HG03457 (cell line): Measurements from ENCODE around the gene SCFD2.

ENCODE experiments used
- ATAC-seq: cut with Tn5 transposase; IDR thresholded peaks from one replicate; pipeline ENCODE4 v1.9.1; 2021; ENCODE audit warnings: moderate number of reproducible peaks; ENCODE audit not compliant: unreplicated experiment

Gene SCFD2

GRCh38 chr4:52868133-52868532 lies 497.7 kb downstream of the SCFD2 start:
- ATAC-seq = no peak

- ATAC-seq = no peak
These were observed 498.7 kb downstream of the SCFD2 start for GRCh38 chr4:52867163-52867562.

GRCh38 chr4:52866734-52867133 lies 499.1 kb downstream of the SCFD2 start:
- ATAC-seq = no peak

- no peak for ATAC-seq
These were observed 500.6 kb downstream of the SCFD2 start for GRCh38 chr4:52865300-52865699.

GRCh38 chr4:52864793-52865192 lies 501.1 kb downstream of the SCFD2 start:
- ATAC-seq = no peak

GRCh38 chr4:52863324-52863723 lies 502.5 kb downstream of the SCFD2 start:
- ATAC-seq = no peak

GRCh38 chr4:52862639-52863161 lies 503.2 kb downstream of the SCFD2 start:
- no peak for ATAC-seq

GRCh38 chr4:52861879-52862616 lies 503.8 kb downstream of the SCFD2 start, which contains the start of gene RASL11B:
Gene RASL11B (plus strand): TSS chr4:52862317. CDS start chr4:52862508, 191 bp downstream.
- peak; percentile 100 for ATAC-seq

- no peak for ATAC-seq
These were observed 504.6 kb downstream of the SCFD2 start for GRCh38 chr4:52861171-52861823.

GRCh38 chr4:52860361-52860760 lies 505.5 kb downstream of the SCFD2 start:
- ATAC-seq = no peak

- ATAC-seq = no peak
These were observed 509.1 kb downstream of the SCFD2 start for GRCh38 chr4:52856801-52857200.

- no peak for ATAC-seq
These were observed 512.5 kb downstream of the SCFD2 start for GRCh38 chr4:52853351-52853750.

- ATAC-seq = no peak
These were observed 513.1 kb downstream of the SCFD2 start for GRCh38 chr4:52852711-52853110.

- ATAC-seq = no peak
These were observed 513.8 kb downstream of the SCFD2 start for GRCh38 chr4:52852041-52852440.

GRCh38 chr4:52850406-52851124 lies 515.3 kb downstream of the SCFD2 start:
- ATAC-seq = no peak

GRCh38 chr4:52848254-52848653 lies 517.6 kb downstream of the SCFD2 start:
- no peak for ATAC-seq

GRCh38 chr4:52846502-52846901 lies 519.4 kb downstream of the SCFD2 start:
- ATAC-seq = no peak

GRCh38 chr4:52844596-52844995 lies 521.3 kb downstream of the SCFD2 start:
- ATAC-seq = no peak

- no peak for ATAC-seq
These were observed 521.9 kb downstream of the SCFD2 start for GRCh38 chr4:52843958-52844357.

GRCh38 chr4:52843351-52843750 lies 522.5 kb downstream of the SCFD2 start:
- ATAC-seq = no peak

- ATAC-seq = no peak
These were observed 523.1 kb downstream of the SCFD2 start for GRCh38 chr4:52842792-52843191.
